Right cardiac atrium (tissue), 5 donors: ENCODE results near the gene STARD7. TPM values are rescaled to one million over a fixed set of nuclear protein-coding genes. Genes with fewer than 3 reads are reported as not detected.

Source experiments
- ATAC-seq, 2 donors: fragments of 200-7000 bp; cut with Tn5 transposase; one replicate each; pipeline versions ENCODE4 v1.8.0 to v1.9.1; 2020; ENCODE audit warnings: moderate library complexity in 2 of 2, mild to moderate bottlenecking in 1 of 2
- DNase-seq, 3 donors: peaks; one replicate each; pipeline ENCODE4 v3.0.0-alpha.2; 2020
- H3K27ac ChIP-seq: one replicate; pipeline ENCODE4 v1.5.1; 2013; ENCODE audit warnings: mild to moderate bottlenecking, low read length, control low read depth, moderate library complexity
- H3K27me3 ChIP-seq: one replicate; pipeline ENCODE4 v1.6.1; 2013; ENCODE audit not compliant: control insufficient read depth, insufficient read depth
- H3K4me1 ChIP-seq: one replicate; pipeline ENCODE4 v1.6.1; 2013; ENCODE audit warnings: low read length; ENCODE audit not compliant: control insufficient read depth, insufficient read depth
- H3K4me3 ChIP-seq: one replicate; pipeline ENCODE4 v1.5.1; 2013; ENCODE audit warnings: low read length, control low read depth
- H3K9me3 ChIP-seq: one replicate; pipeline ENCODE4 v1.6.1; 2013; ENCODE audit warnings: low read length; ENCODE audit not compliant: control insufficient read depth
- WGBS: extraction: QIAGEN DNeasy Blood & Tissue Kit; methylation state at CpG from one replicate; pipeline ENCODE4 v1.1.7; 2013; 5-methylcytosine and 5-hydroxymethylcytosine counted together
- intact Hi-C, 4 donors: fragments of 100-400 bp; cut with DNase I; formaldehyde crosslinking; loops; one replicate each; pipeline versions ENCODE4 v1.11.0 to v1.14.0; 2022 to 2023
- polyA plus RNA-seq: library from polyadenylated mRNA; stranded (reverse); fragments of 200-250 nt; gene quantifications from one replicate; pipeline ENCODE4 v1.2.3, GENCODE V29; 2013
- total RNA-seq, 4 donors: library from RNA; stranded (reverse); fragmentation: NEBNext Ultra II Directional; extraction: Animal tissue kit (Norgen Biotek cat#: 25700); gene quantifications; one replicate each; pipeline ENCODE4 v1.2.1, GENCODE V29; 2021
- donor health status: healthy with polysubstance abuse.
- donor health status: DM: no; HTN: yes; CAD: no.
- donor health status: DM: no; HTN: no; CAD: no.
- donor health status: DM: no; HTN: yes; CAD: no; lungs with severe emphysema.
- donor health status: DM: yes; HTN: yes; CAD: no.

STARD7 gene
- total and polyA plus RNA-seq, 5 donors: 61.9 to 184 (median 153) TPM

GRCh38 chr2:96180002-96180401, 28.6 kb downstream of the STARD7 start:
- Histone ChIP-seq H3K9me3 (no peaks in the 10 kb centered on the region), H3K27me3 (no peaks in the 10 kb centered on the region), H3K27ac (no peak overlapping the region), H3K4me1 (no peaks in the 10 kb centered on the region), H3K4me3 (no peak overlapping the region)
- DNase-seq (no peak), ATAC-seq (no peak)
- intact Hi-C loops: no loop called here
- 100% methylated on average over 1 of the region's 1 CpG for WGBS

GRCh38 chr2:96176661-96177060, 32.0 kb downstream of the STARD7 start:
- H3K4me3 ChIP-seq: no peak overlapping the region
- 45% methylated on average over 4 of the region's 4 CpGs for WGBS
- no peaks in the 10 kb centered on the region for H3K4me1 ChIP-seq
- no peaks in the 10 kb centered on the region for H3K27me3 ChIP-seq
- H3K9me3 ChIP-seq: no peaks in the 10 kb centered on the region
- no peak for DNase-seq
- peak in 1 of 2 donors; percentile 18 for ATAC-seq
- no peak overlapping the region for H3K27ac ChIP-seq
- intact Hi-C loops: no loop called here

- no peaks in the 10 kb centered on the region for H3K27me3 ChIP-seq
- 81% methylated on average over 6 of the region's 6 CpGs for WGBS
- DNase-seq: no peak
- no peak overlapping the region for H3K27ac ChIP-seq
- H3K9me3 ChIP-seq: no peaks in the 10 kb centered on the region
- no peak overlapping the region for H3K4me3 ChIP-seq
- H3K4me1 ChIP-seq: no peaks in the 10 kb centered on the region
- peak in 1 of 2 donors; percentile 11 for ATAC-seq
- intact Hi-C loops: no loop called here
Observed at GRCh38 chr2:96175951-96176350, 32.7 kb downstream of the STARD7 start.

GRCh38 chr2:96174251-96175144, 34.1 kb downstream of the STARD7 start:
- no peak overlapping the region for H3K27ac ChIP-seq
- intact Hi-C loops: loop anchor here in 1 of 4 donors (5.0 kb wide), 1 partner anchor 37 kb away; the partner anchor contains the start of gene ASTL
- peak; percentile 83 to 86 for ATAC-seq
- H3K4me3 ChIP-seq: no peak overlapping the region
- H3K9me3 ChIP-seq: no peaks in the 10 kb centered on the region
- no peaks in the 10 kb centered on the region for H3K4me1 ChIP-seq
- DNase-seq: peak; percentile 65 to 88 (median 87)
- H3K27me3 ChIP-seq: no peaks in the 10 kb centered on the region
- 50% methylated on average over 8 of the region's 8 CpGs for WGBS

GRCh38 chr2:96171831-96172230, 36.8 kb downstream of the STARD7 start:
- ATAC-seq (no peak), DNase-seq (no peak)
- intact Hi-C loops: loop anchor here in 1 of 4 donors (5.0 kb wide), 1 partner anchor 35 kb away; the partner anchor contains the start of gene ASTL
- H3K4me3 ChIP-seq: no peak overlapping the region
- WGBS: 95% methylated on average over 15 of the region's 15 CpGs
- no peaks in the 10 kb centered on the region for H3K4me1 ChIP-seq
- no peaks in the 10 kb centered on the region for H3K9me3 ChIP-seq
- H3K27ac ChIP-seq: no peak overlapping the region
- no peaks in the 10 kb centered on the region for H3K27me3 ChIP-seq

- WGBS: 89% methylated on average over 3 of the region's 3 CpGs
- ATAC-seq: no peak
- H3K27me3 ChIP-seq: no peaks in the 10 kb centered on the region
- no peaks in the 10 kb centered on the region for H3K9me3 ChIP-seq
- no peak for DNase-seq
- no peak overlapping the region for H3K4me3 ChIP-seq
- intact Hi-C loops: loop anchor here in 1 of 4 donors (5.0 kb wide), 1 partner anchor 33 kb away; the partner anchor contains the start of gene ASTL
- no peak overlapping the region for H3K27ac ChIP-seq
- H3K4me1 ChIP-seq: no peaks in the 10 kb centered on the region
Observed at GRCh38 chr2:96170626-96171025, 38.0 kb downstream of the STARD7 start.

- intact Hi-C loops: loop anchor here in 1 of 4 donors (5.0 kb wide), 1 partner anchor 33 kb away; the partner anchor contains the start of gene ASTL
- 81% methylated on average over 2 of the region's 2 CpGs for WGBS
- Histone ChIP-seq H3K4me1 (no peaks in the 10 kb centered on the region), H3K27ac (no peak overlapping the region), H3K9me3 (no peaks in the 10 kb centered on the region), H3K4me3 (no peak overlapping the region), H3K27me3 (no peaks in the 10 kb centered on the region)
- ATAC-seq: no peak
- no peak for DNase-seq
Observed at GRCh38 chr2:96169868-96170507, 38.6 kb downstream of the STARD7 start.

- 81% methylated on average over 6 of the region's 6 CpGs for WGBS
- DNase-seq (no peak), ATAC-seq (no peak)
- Histone ChIP-seq H3K27me3 (no peaks in the 10 kb centered on the region), H3K9me3 (no peaks in the 10 kb centered on the region), H3K4me3 (no peak overlapping the region), H3K4me1 (no peaks in the 10 kb centered on the region), H3K27ac (no peak overlapping the region)
- intact Hi-C loops: no loop called here
Observed at GRCh38 chr2:96167407-96168013, 41.1 kb downstream of the STARD7 start.

- Histone ChIP-seq H3K27ac (no peak overlapping the region), H3K9me3 (no peaks in the 10 kb centered on the region), H3K4me3 (no peak overlapping the region), H3K27me3 (no peaks in the 10 kb centered on the region), H3K4me1 (no peaks in the 10 kb centered on the region)
- peak; percentile 38 to 52 for ATAC-seq
- 78% methylated on average over 18 of the region's 18 CpGs for WGBS
- intact Hi-C loops: no loop called here
- DNase-seq: no peak
Observed at GRCh38 chr2:96164459-96165184, 44.0 kb downstream of the STARD7 start.

GRCh38 chr2:96163768-96164429, 44.7 kb downstream of the STARD7 start:
- Histone ChIP-seq H3K9me3 (no peaks in the 10 kb centered on the region), H3K27ac (no peak overlapping the region), H3K4me1 (no peaks in the 10 kb centered on the region), H3K27me3 (no peaks in the 10 kb centered on the region), H3K4me3 (no peak overlapping the region)
- DNase-seq (no peak), ATAC-seq (peak; percentile 40 to 44)
- intact Hi-C loops: no loop called here
- WGBS: 48% methylated on average over 13 of the region's 13 CpGs
